Measurements from ENCODE around the gene HMGB2.
A peak's percentile ranks its signal among the peaks of the same experiment; 100 is the strongest.

The HMGB2 gene

DNA sequence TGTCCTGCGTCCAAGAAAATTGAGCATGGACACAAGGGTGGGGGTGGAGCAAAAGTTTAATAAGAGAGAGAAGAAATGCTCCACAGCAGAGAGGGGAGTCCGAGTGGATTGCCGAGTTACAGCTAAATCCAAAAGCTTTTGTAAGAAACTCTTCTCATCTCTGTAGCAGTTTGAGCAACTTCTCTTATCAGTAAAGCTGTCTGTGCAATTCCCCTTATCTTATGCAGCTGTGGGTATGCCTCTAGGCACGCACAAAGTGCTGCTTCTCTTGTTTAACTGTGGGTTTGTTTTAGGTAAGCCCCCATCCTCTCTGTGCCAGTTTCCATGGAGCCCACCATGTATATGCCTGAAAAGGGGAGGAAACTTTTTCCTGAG, 44.8 kb downstream of the HMGB2 start:
- WGBS, 2 donors (ENCODE audit: extremely low coverage in 2 of 2, insufficient read length in 2 of 2, insufficient replicate concordance in 1 of 2): no CpG with 5 or more reads among the region's 4 CpGs
- Histone ChIP-seq H4K8ac (ENCODE audit: low read depth, low read length) (no peak overlapping the region), H3K9ac (ENCODE audit: low read depth, low read length, poor library complexity) (no peak overlapping the region), H3K14ac (ENCODE audit: low read length) (no peak overlapping the region), H3K4ac (ENCODE audit: low read length) (no peak overlapping the region), H2AK5ac (ENCODE audit: low read depth, low read length) (no peak overlapping the region), H3K79me1 (ENCODE audit: low read depth, low read length) (no peaks in the 10 kb centered on the region), H3K4me1 (ENCODE audit: control insufficient read depth in 2 of 2, insufficient read depth in 1 of 2, low read depth in 1 of 2, low read length in 2 of 2) (no peaks in the 10 kb centered on the region), H3K23ac (ENCODE audit: low read depth, low read length, poor library complexity) (no peak overlapping the region), H3K9me3 (replicated peaks in 1 of 2; ENCODE audit: control insufficient read depth in 2 of 2, insufficient read depth in 1 of 2, low read depth in 1 of 2, low read length in 2 of 2) (peaks cover 9 to 36% of the 10 kb centered on the region in 2 donors), H2BK12ac (ENCODE audit: low read length) (no peak overlapping the region), H3K36me3 (replicated peaks in 1 of 2; ENCODE audit: control insufficient read depth in 2 of 2, insufficient read depth in 2 of 2, low read length in 2 of 2) (no peaks in the 10 kb centered on the region), H2BK15ac (ENCODE audit: low read length) (no peak overlapping the region), H3K4me3 (ENCODE audit: low read length in 2 of 2) (no peak overlapping the region), H3K4me2 (ENCODE audit: insufficient read depth, low read length, poor library complexity, severe bottlenecking) (no peak overlapping the region), H3K27me3 (ENCODE audit: control insufficient read depth in 3 of 3, insufficient read depth in 3 of 3, low read depth in 1 of 3, low read length in 3 of 3) (no peaks in the 10 kb centered on the region), H2AFZ (ENCODE audit: low read length) (no peak overlapping the region), H4K91ac (ENCODE audit: low read depth, low read length, poor library complexity) (no peak overlapping the region), H2BK5ac (ENCODE audit: low read length) (no peak overlapping the region), H3K18ac (ENCODE audit: low read length) (no peak overlapping the region), H2BK120ac (ENCODE audit: low read depth, low read length) (no peak overlapping the region), H3K27ac (replicated peaks; ENCODE audit: low read length) (no peak overlapping the region)
- no peak for DNase-seq (ENCODE audit: low spot score)

DNA sequence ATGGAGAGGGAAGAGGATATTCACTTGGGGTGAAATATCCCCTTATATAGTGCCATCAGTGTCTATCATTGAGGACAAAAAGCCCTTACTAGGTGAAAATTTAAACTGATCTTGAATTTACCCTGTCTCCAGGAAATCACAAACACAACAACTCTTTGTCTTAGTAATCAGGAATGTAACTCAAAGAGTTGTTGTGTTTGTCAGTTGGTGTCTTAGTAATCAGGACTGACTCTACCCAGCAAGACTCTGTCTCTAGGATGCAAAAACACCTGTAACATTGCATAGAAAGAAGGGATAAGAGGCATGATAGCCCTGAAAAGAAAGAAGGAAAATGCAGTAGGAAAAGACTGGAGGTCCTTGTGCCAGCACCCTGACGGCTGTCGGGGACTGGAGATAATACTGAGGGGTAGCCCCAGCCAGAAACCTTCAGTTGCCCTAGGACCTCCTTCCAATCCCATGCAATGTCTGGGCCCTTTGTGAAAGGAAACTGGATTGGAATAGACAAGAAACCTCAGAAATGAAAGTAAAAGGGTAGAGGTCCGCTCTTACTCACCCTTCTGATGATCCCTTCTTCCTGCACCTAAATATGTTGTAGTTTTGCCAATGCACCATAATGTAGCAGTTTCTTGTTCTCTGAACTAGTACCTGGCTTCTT, 45.3 kb downstream of the HMGB2 start:
- no peak overlapping the region for H2BK15ac ChIP-seq (ENCODE audit: low read length)
- H4K8ac ChIP-seq (ENCODE audit: low read depth, low read length): no peak overlapping the region
- H2AK5ac ChIP-seq (ENCODE audit: low read depth, low read length): no peak overlapping the region
- no peak overlapping the region for H2BK120ac ChIP-seq (ENCODE audit: low read depth, low read length)
- H3K14ac ChIP-seq (ENCODE audit: low read length): no peak overlapping the region
- H3K4me1 ChIP-seq (ENCODE audit: control insufficient read depth in 2 of 2, insufficient read depth in 1 of 2, low read depth in 1 of 2, low read length in 2 of 2): no peaks in the 10 kb centered on the region
- H3K4me2 ChIP-seq (ENCODE audit: insufficient read depth, low read length, poor library complexity, severe bottlenecking): no peak overlapping the region
- no peak overlapping the region for H3K9ac ChIP-seq (ENCODE audit: low read depth, low read length, poor library complexity)
- no peak overlapping the region for H2BK12ac ChIP-seq (ENCODE audit: low read length)
- no peak overlapping the region for H3K4ac ChIP-seq (ENCODE audit: low read length)
- H2BK5ac ChIP-seq (ENCODE audit: low read length): no peak overlapping the region
- H3K36me3 ChIP-seq (replicated peaks in 1 of 2; ENCODE audit: control insufficient read depth in 2 of 2, insufficient read depth in 2 of 2, low read length in 2 of 2): no peaks in the 10 kb centered on the region
- no peak overlapping the region for H3K18ac ChIP-seq (ENCODE audit: low read length)
- no peak overlapping the region for H3K27ac ChIP-seq (replicated peaks; ENCODE audit: low read length)
- H3K4me3 ChIP-seq (ENCODE audit: low read length in 2 of 2): no peak overlapping the region
- H3K9me3 ChIP-seq (replicated peaks in 1 of 2; ENCODE audit: control insufficient read depth in 2 of 2, insufficient read depth in 1 of 2, low read depth in 1 of 2, low read length in 2 of 2): peaks cover 10 to 41% of the 10 kb centered on the region in 2 donors
- no peak for DNase-seq (ENCODE audit: low spot score)
- no peak overlapping the region for H3K23ac ChIP-seq (ENCODE audit: low read depth, low read length, poor library complexity)
- no peak overlapping the region for H2AFZ ChIP-seq (ENCODE audit: low read length)
- no peaks in the 10 kb centered on the region for H3K27me3 ChIP-seq (ENCODE audit: control insufficient read depth in 3 of 3, insufficient read depth in 3 of 3, low read depth in 1 of 3, low read length in 3 of 3)
- no CpG with 5 or more reads among the region's 3 CpGs for WGBS, 2 donors (ENCODE audit: extremely low coverage in 2 of 2, insufficient read length in 2 of 2, insufficient replicate concordance in 1 of 2)
- H3K79me1 ChIP-seq (ENCODE audit: low read depth, low read length): no peaks in the 10 kb centered on the region
- no peak overlapping the region for H4K91ac ChIP-seq (ENCODE audit: low read depth, low read length, poor library complexity)

DNA sequence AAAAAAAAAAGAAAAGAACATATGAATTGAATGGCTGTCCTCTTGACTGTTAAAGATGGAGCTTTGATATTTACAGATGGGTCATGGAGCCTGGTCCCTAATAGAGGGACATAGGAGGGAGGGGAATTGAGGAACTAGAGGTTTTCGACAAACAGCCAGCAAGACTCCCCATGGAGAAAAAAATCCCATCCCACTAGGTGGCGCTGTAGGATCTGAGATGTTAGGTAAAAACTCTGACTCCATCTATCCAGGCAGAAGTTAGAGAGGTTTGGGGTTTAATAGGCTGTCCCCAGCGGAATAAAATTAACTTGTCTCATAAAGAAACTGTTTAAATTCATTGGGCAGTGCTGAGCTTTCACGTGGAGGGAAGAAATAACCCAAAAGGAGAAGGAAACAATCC, 45.9 kb downstream of the HMGB2 start:
- H3K4me3 ChIP-seq (ENCODE audit: low read length in 2 of 2): no peak overlapping the region
- WGBS, 2 donors (ENCODE audit: extremely low coverage in 2 of 2, insufficient read length in 2 of 2, insufficient replicate concordance in 1 of 2): no CpG with 5 or more reads among the region's 4 CpGs
- no peak overlapping the region for H3K27ac ChIP-seq (replicated peaks; ENCODE audit: low read length)
- H3K18ac ChIP-seq (ENCODE audit: low read length): no peak overlapping the region
- no peak overlapping the region for H2AK5ac ChIP-seq (ENCODE audit: low read depth, low read length)
- no peak overlapping the region for H3K4me2 ChIP-seq (ENCODE audit: insufficient read depth, low read length, poor library complexity, severe bottlenecking)
- H2BK120ac ChIP-seq (ENCODE audit: low read depth, low read length): no peak overlapping the region
- H3K9me3 ChIP-seq (replicated peaks in 1 of 2; ENCODE audit: control insufficient read depth in 2 of 2, insufficient read depth in 1 of 2, low read depth in 1 of 2, low read length in 2 of 2): peaks cover 10 to 44% of the 10 kb centered on the region in 2 donors
- peaks cover 1% of the 10 kb centered on the region for H3K79me1 ChIP-seq (ENCODE audit: low read depth, low read length)
- H3K14ac ChIP-seq (ENCODE audit: low read length): no peak overlapping the region
- no peaks in the 10 kb centered on the region for H3K36me3 ChIP-seq (replicated peaks in 1 of 2; ENCODE audit: control insufficient read depth in 2 of 2, insufficient read depth in 2 of 2, low read length in 2 of 2)
- H3K4ac ChIP-seq (ENCODE audit: low read length): no peak overlapping the region
- no peak overlapping the region for H2BK5ac ChIP-seq (ENCODE audit: low read length)
- H2AFZ ChIP-seq (ENCODE audit: low read length): no peak overlapping the region
- H3K23ac ChIP-seq (ENCODE audit: low read depth, low read length, poor library complexity): no peak overlapping the region
- no peak overlapping the region for H2BK12ac ChIP-seq (ENCODE audit: low read length)
- H3K9ac ChIP-seq (ENCODE audit: low read depth, low read length, poor library complexity): no peak overlapping the region
- no peak overlapping the region for H4K91ac ChIP-seq (ENCODE audit: low read depth, low read length, poor library complexity)
- H3K27me3 ChIP-seq (ENCODE audit: control insufficient read depth in 3 of 3, insufficient read depth in 3 of 3, low read depth in 1 of 3, low read length in 3 of 3): no peaks in the 10 kb centered on the region
- H4K8ac ChIP-seq (ENCODE audit: low read depth, low read length): no peak overlapping the region
- no peaks in the 10 kb centered on the region for H3K4me1 ChIP-seq (ENCODE audit: control insufficient read depth in 2 of 2, insufficient read depth in 1 of 2, low read depth in 1 of 2, low read length in 2 of 2)
- DNase-seq (ENCODE audit: low spot score): peak; percentile 15
- no peak overlapping the region for H2BK15ac ChIP-seq (ENCODE audit: low read length)

DNA sequence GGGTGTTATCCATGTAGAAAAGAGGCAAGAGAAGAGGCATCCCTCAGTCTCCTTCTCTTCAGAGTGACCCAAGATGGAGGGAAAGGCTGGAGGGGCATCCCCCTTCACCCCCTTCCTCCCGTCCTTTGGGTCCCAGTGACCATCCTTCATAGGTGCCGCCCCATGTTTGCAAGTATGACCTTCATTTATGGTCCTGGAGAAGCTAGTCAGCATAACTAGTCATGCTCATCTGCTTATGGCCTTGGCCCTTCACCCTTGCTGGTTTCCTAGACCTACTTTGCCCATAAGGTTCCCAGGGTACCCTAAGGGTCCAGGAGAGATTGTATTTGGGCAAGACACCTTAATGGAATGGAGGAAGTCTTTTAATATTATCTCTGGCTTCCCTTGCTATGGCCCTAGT, 46.7 kb downstream of the HMGB2 start:
- Histone ChIP-seq H3K23ac (ENCODE audit: low read depth, low read length, poor library complexity) (no peak overlapping the region), H3K4me3 (ENCODE audit: low read length in 2 of 2) (no peak overlapping the region), H2BK120ac (ENCODE audit: low read depth, low read length) (no peak overlapping the region), H3K27me3 (ENCODE audit: control insufficient read depth in 3 of 3, insufficient read depth in 3 of 3, low read depth in 1 of 3, low read length in 3 of 3) (no peaks in the 10 kb centered on the region), H2AK5ac (ENCODE audit: low read depth, low read length) (no peak overlapping the region), H2BK15ac (ENCODE audit: low read length) (no peak overlapping the region), H3K36me3 (replicated peaks in 1 of 2; ENCODE audit: control insufficient read depth in 2 of 2, insufficient read depth in 2 of 2, low read length in 2 of 2) (no peaks in the 10 kb centered on the region), H3K27ac (replicated peaks; ENCODE audit: low read length) (no peak overlapping the region), H2BK5ac (ENCODE audit: low read length) (no peak overlapping the region), H3K18ac (ENCODE audit: low read length) (no peak overlapping the region), H2BK12ac (ENCODE audit: low read length) (no peak overlapping the region), H3K9ac (ENCODE audit: low read depth, low read length, poor library complexity) (no peak overlapping the region), H3K4me1 (ENCODE audit: control insufficient read depth in 2 of 2, insufficient read depth in 1 of 2, low read depth in 1 of 2, low read length in 2 of 2) (no peaks in the 10 kb centered on the region), H3K9me3 (replicated peaks in 1 of 2; ENCODE audit: control insufficient read depth in 2 of 2, insufficient read depth in 1 of 2, low read depth in 1 of 2, low read length in 2 of 2) (peaks cover 10 to 49% of the 10 kb centered on the region in 2 donors), H2AFZ (ENCODE audit: low read length) (no peak overlapping the region), H3K79me1 (ENCODE audit: low read depth, low read length) (peaks cover 3% of the 10 kb centered on the region), H3K4ac (ENCODE audit: low read length) (no peak overlapping the region), H3K4me2 (ENCODE audit: insufficient read depth, low read length, poor library complexity, severe bottlenecking) (no peak overlapping the region), H4K91ac (ENCODE audit: low read depth, low read length, poor library complexity) (no peak overlapping the region), H4K8ac (ENCODE audit: low read depth, low read length) (no peak overlapping the region), H3K14ac (ENCODE audit: low read length) (no peak overlapping the region)
- no peak for DNase-seq (ENCODE audit: low spot score)
- no CpG with 5 or more reads among the region's 2 CpGs for WGBS, 2 donors (ENCODE audit: extremely low coverage in 2 of 2, insufficient read length in 2 of 2, insufficient replicate concordance in 1 of 2)

All from neuronal stem cell (in vitro differentiated cells).